Memory B cell (primary cell): ENCODE results near the gene MIA2.
A peak's percentile ranks its signal among the peaks of the same experiment; 100 is the strongest.
"Not testable (repeated sequence)": the region's sequence is repeated elsewhere in the genome, so short reads cannot be mapped to it uniquely, and the experiment has no call there.

Experiments
- ATAC-seq: fragments of 150-1000 bp; cut with Tn5 transposase; 2 replicates; pipeline ENCODE4 v1.10.0; 2021; ENCODE audit warnings: low read depth, mild to moderate bottlenecking, moderate library complexity
- DNase-seq, 2 donors: peaks; one replicate each; pipeline ENCODE4 v3.0.0; 2022; ENCODE audit warnings: low spot score in 2 of 2
- H3K27ac Mint-ChIP-seq: one replicate; pipeline ENCODE4 v1.8.0; 2022; ENCODE audit warnings: mild to moderate bottlenecking, moderate library complexity, mixed read lengths
- H3K27me3 Mint-ChIP-seq: one replicate; pipeline ENCODE4 v1.8.0; 2022; ENCODE audit warnings: mixed read lengths
- H3K36me3 Mint-ChIP-seq: one replicate; pipeline ENCODE4 v1.8.0; 2022; ENCODE audit warnings: mild to moderate bottlenecking, mixed read lengths
- H3K4me1 Mint-ChIP-seq: one replicate; pipeline ENCODE4 v1.8.0; 2022; ENCODE audit warnings: mixed read lengths
- H3K4me3 Mint-ChIP-seq: one replicate; pipeline ENCODE4 v1.8.0; 2022; ENCODE audit warnings: mild to moderate bottlenecking, moderate library complexity, mixed read lengths
- H3K9me3 Mint-ChIP-seq: one replicate; pipeline ENCODE4 v1.8.0; 2022; ENCODE audit warnings: mixed read lengths

Gene MIA2

DNA sequence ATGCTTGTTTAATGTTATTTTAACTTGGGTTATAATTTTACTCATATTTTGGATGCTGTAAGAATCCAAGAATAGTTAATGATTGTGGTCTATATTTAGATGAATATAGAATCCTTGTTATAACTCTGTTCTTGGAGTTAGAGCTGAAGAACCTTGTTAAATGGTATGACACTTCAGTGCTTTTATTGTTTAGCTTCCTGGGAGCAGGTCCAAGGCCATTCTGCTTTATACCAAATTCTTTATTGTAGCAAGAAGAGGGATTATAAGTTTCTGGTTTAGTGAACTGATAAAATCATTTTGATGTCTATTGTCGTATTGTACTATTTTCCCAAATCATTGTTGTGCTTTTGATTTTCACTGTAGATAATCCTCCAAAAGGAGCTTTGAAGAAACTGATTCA is 69.4 kb downstream of the MIA2 start:
- H3K36me3 Mint-ChIP-seq: peaks cover 25% of the 10 kb centered on the region
- H3K4me1 Mint-ChIP-seq: no peaks in the 10 kb centered on the region
- no peaks in the 10 kb centered on the region for H3K27me3 Mint-ChIP-seq
- DNase-seq (no peak), ATAC-seq (no peak)
- H3K9me3 Mint-ChIP-seq: no peaks in the 10 kb centered on the region
- no peak overlapping the region for H3K4me3 Mint-ChIP-seq
- H3K27ac Mint-ChIP-seq: no peak overlapping the region

DNA sequence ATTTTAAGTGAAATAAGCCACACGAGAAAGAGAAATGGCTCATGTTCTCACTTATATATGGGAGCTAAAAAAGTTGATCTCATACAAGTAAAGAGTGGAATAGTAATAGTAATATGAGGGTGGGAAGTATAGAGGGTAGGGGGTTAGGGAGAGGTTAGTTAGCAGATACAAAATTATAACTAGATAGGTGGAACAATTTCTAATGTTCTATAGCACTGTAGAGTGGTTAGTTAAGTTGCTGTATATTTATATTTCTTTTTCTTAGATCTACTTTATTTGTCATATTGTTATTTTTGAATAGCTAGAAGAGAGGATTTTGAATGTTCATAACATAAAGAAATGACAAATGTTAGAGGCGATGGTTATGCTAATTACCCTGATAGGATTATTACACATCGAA is 74.1 kb downstream of the MIA2 start:
- no peaks in the 10 kb centered on the region for H3K4me1 Mint-ChIP-seq
- no peak for ATAC-seq
- H3K27ac Mint-ChIP-seq: no peak overlapping the region
- no peaks in the 10 kb centered on the region for H3K27me3 Mint-ChIP-seq
- H3K9me3 Mint-ChIP-seq: no peaks in the 10 kb centered on the region
- no peak for DNase-seq
- peaks cover 26% of the 10 kb centered on the region for H3K36me3 Mint-ChIP-seq
- H3K4me3 Mint-ChIP-seq: no peak overlapping the region

DNA sequence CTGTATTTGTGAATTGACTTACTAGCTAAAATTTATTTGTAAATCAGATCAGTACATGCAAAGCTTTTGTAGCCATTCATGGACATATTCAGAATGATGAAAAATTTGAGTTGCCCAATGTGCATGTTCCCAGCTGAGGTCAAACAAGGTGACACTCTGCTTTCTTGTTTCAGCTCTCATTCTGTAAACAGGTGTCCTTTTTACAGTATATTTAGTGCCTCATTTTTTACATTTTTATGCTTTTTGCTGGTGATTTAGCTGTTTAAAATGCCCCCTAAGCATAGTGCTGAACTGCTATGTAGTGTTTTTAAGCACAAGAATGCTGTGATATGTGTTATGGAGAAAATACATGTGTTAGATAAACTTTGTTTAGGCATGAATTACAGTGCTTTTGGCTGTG is 76.3 kb downstream of the MIA2 start:
- Mint-ChIP-seq H3K4me3 (no peak overlapping the region), H3K4me1 (no peaks in the 10 kb centered on the region)
- no peak for ATAC-seq

DNA sequence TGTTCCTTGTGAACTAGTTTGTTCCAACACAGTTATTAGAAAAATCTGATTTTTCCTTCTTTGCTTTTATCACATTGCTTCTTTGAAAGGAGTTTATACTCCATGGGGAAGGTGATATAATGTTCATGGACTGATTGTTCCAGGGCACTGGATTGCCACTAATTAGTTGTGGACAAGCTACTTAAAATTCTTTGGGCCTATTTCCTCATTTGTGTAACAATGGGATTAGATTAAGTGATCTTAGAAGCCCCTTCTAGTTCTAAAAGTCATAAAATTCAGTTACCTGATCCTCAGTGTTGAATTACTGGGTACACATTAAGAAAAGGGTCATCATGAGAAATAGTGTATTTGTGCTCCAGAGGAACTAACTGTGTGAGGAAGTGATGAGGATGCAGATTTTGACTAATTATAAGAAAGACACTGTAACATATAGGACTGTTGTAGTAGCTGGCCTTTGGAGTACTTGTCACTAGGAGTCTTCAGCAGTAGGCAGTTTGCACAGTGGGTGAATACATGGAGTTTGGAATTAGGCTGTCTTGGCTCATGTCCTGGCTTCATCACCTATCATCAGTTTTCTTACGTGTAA is 82.2 kb downstream of the MIA2 start:
- H3K4me1 Mint-ChIP-seq: no peaks in the 10 kb centered on the region
- ATAC-seq: no peak
- peak overlapping the region; percentile 75 for H3K27ac Mint-ChIP-seq
- peaks cover 24% of the 10 kb centered on the region for H3K36me3 Mint-ChIP-seq
- DNase-seq: no peak
- no peaks in the 10 kb centered on the region for H3K27me3 Mint-ChIP-seq
- H3K9me3 Mint-ChIP-seq: no peaks in the 10 kb centered on the region
- H3K4me3 Mint-ChIP-seq: no peak overlapping the region

More for the DNA sequence above, 76.3 kb downstream of the MIA2 start:
- Mint-ChIP-seq H3K27ac (no peak overlapping the region), H3K36me3 (peaks cover 21% of the 10 kb centered on the region), H3K9me3 (no peaks in the 10 kb centered on the region), H3K27me3 (no peaks in the 10 kb centered on the region)
- no peak for DNase-seq

DNA sequence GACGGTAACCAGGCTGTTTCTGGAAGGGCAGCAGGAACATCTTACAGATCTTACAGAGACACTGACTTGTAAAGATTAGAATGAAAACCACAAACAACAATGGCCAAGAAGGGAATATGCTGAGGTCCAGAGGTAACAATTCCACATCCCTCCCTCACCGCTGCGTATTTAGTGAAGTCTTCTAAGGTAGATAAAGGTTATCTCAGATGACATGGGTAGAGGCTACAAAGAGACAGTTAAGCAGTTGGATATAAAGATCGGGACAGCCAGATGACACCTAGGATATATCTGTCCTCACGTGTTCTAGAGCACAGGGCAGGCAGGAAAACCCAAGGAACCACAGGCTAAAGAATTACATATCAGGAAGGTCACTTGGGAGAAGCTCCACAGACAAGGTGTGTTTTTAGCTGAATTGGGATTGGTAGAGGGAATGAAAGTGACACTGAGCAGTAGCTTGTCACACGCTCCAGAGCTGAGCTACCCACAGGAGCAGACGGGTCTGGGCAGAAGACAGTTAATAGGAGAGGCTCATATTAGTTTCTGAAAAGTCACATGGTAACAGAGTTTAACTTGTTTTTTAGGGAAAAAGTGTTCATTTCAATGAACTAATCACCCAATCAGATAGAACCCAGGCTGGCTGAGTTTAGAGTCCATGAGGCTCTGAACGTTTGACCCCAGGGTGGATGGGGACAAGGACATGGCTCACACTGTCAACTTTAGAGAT is 83.3 kb downstream of the MIA2 start:
- Mint-ChIP-seq H3K27ac (peak overlapping the region; percentile 75), H3K4me3 (no peak overlapping the region), H3K36me3 (peaks cover 24% of the 10 kb centered on the region), H3K4me1 (no peaks in the 10 kb centered on the region), H3K27me3 (no peaks in the 10 kb centered on the region), H3K9me3 (no peaks in the 10 kb centered on the region)
- DNase-seq (no peak), ATAC-seq (no peak)

DNA sequence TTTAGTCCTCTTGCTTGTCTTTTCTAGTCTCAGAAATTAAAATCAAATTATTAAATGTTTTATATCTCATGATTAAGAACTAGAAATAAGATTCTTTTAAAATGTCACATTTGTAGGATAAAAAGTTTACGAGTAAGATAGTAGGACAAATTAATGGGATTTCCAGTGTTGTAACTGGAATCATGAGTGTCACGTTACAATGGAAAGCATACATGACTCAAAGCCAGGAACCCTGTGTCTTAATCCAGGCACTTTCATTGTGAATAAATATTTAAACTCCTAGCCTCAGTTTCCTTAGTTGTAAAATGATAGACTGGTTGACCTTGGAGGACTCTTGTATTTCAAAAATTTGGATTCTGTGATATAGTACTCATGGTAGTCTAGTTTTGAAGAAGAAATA is 84.9 kb downstream of the MIA2 start:
- Mint-ChIP-seq H3K4me1 (no peaks in the 10 kb centered on the region), H3K36me3 (peaks cover 25% of the 10 kb centered on the region), H3K27me3 (no peaks in the 10 kb centered on the region), H3K4me3 (no peak overlapping the region), H3K9me3 (no peaks in the 10 kb centered on the region), H3K27ac (peak overlapping the region; percentile 73)
- ATAC-seq (no peak), DNase-seq (no peak)

DNA sequence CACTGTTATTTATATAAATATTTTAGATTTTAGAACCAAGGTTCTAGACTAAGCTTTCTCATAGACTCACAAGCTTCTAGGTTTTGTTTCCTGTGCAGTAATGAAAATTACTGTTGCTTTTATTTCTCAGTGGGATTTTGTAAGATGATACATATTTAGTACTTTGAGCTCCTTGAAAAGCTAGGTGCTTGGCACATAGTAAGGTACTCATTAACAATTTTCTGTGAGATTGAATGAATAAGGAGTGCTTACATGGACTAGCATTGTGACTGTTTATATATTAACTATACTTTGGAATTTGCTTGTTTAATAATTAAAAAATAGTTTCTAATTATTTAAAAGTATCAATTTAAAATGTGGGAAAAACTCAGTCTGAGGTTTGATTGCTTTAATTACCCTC is 85.7 kb downstream of the MIA2 start:
- Mint-ChIP-seq H3K9me3 (no peaks in the 10 kb centered on the region), H3K27ac (no peak overlapping the region), H3K4me3 (no peak overlapping the region), H3K36me3 (peaks cover 25% of the 10 kb centered on the region), H3K4me1 (no peaks in the 10 kb centered on the region), H3K27me3 (no peaks in the 10 kb centered on the region)
- DNase-seq (no peak), ATAC-seq (no peak)

DNA sequence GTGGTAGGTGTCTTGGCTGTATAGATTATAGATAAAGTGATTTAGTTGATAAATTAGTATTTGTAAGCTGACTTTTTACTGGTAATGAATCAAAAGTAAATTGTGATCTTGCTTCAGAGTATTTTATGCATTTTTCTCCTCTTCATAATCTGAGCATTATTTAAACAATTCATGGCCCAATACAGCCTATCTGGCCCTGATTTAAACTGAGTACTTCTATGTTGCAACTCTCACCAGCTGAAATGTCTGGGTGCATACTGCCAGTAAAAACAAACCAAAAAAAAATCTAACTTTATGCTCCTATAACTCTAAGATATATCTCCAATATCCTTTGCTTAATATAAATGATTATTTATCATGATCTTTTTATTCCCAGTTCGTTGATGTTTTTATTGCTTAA is 86.6 kb downstream of the MIA2 start:
- no peak for DNase-seq
- no peak for ATAC-seq
- Mint-ChIP-seq H3K4me3 (no peak overlapping the region), H3K4me1 (no peaks in the 10 kb centered on the region), H3K27me3 (no peaks in the 10 kb centered on the region), H3K9me3 (no peaks in the 10 kb centered on the region), H3K27ac (no peak overlapping the region), H3K36me3 (peaks cover 24% of the 10 kb centered on the region)

DNA sequence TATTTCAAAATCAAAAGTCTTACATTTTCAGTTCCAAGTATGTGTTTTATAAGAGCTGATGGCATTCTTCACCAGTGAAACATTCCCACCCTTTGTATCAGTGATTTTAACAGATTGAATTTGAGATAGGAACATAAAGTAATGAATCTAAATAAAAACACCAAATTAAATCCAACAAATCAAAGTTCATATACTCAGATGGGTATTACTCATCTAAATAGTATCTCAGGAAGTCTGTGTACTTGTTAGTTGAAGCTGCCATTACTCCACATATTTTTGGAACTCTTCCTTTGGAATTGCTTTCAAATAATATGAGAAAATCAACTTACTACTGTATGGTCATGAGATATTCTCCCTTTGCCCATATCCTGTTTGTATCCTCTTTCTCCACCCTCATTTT is 89.1 kb downstream of the MIA2 start:
- no peak for ATAC-seq
- no peak overlapping the region for H3K4me3 Mint-ChIP-seq
- peak overlapping the region; percentile 26 for H3K27ac Mint-ChIP-seq
- H3K27me3 Mint-ChIP-seq: no peaks in the 10 kb centered on the region
- DNase-seq: no peak
- peaks cover 3% of the 10 kb centered on the region for H3K4me1 Mint-ChIP-seq
- peaks cover 2% of the 10 kb centered on the region for H3K9me3 Mint-ChIP-seq
- peaks cover 22% of the 10 kb centered on the region for H3K36me3 Mint-ChIP-seq

DNA sequence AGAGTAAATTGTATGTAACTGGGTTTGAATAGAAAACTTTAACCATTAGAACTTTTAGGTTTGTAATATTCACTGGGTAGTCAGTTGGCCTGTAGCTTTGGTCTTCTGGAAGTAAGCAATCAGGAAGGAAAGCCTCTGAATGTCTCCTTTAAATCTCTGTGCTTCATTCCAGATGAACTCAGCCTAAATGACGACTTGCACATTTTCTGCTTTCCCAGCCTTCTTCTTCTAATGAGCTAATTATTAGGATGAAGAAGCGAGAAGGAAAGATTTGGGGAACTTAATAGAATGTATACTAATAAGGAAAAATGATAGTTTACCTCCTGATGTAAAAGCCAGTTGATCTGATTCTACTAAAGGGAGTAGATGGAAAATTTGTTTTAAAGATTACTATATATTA is 90.4 kb downstream of the MIA2 start:
- Mint-ChIP-seq H3K27me3 (no peaks in the 10 kb centered on the region), H3K4me3 (no peak overlapping the region), H3K36me3 (peaks cover 30% of the 10 kb centered on the region), H3K9me3 (peaks cover 2% of the 10 kb centered on the region), H3K4me1 (peaks cover 5% of the 10 kb centered on the region), H3K27ac (peak overlapping the region; percentile 26)
- DNase-seq (no peak), ATAC-seq (no peak)

DNA sequence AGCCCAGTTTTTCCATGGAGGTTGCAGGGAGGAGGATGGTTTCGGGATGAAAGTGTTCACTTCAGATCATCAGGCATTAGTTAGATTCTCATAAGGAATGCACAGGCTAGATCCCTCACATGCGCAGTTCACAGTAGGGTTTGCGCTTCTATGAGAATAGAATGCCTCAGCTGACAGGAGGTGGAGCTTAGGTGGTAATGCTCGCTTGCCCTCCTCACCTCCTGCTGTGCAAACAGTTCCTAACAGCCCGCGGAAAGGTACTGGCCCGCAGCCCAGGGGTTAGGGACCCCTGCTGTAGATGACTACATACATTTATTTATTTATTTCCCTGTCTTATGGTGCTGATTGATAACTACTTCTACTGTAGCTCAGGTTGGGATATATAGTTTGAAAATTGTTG is 105.3 kb downstream of the MIA2 start:
- H3K27ac Mint-ChIP-seq: no peak overlapping the region
- H3K27me3 Mint-ChIP-seq: no peaks in the 10 kb centered on the region
- H3K4me1 Mint-ChIP-seq: no peaks in the 10 kb centered on the region
- DNase-seq (no peak), ATAC-seq (no peak)
- H3K9me3 Mint-ChIP-seq: peaks cover 3% of the 10 kb centered on the region
- H3K4me3 Mint-ChIP-seq: no peak overlapping the region
- H3K36me3 Mint-ChIP-seq: peaks cover 23% of the 10 kb centered on the region

DNA sequence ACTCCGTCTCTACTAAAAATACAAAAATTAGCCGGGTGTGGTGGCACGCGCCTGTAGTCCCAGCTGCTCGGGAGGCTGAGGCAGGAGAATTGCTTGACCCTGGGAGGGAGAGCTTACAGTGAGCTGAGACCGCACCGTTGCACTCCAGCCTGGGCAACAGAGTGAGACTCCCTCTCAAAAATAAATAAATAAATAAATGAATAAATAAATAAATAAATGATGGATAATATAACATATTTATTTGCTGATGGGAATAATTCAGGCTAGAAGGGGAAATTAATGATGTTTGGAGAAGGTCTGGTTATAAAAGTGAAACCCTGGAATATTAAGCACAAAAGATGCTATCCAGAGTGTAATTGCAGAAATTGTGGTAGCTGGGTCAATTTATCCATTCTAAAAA is 107.4 kb downstream of the MIA2 start:
- H3K27me3 Mint-ChIP-seq, H3K27ac Mint-ChIP-seq, DNase-seq, H3K4me1 Mint-ChIP-seq, H3K9me3 Mint-ChIP-seq, H3K4me3 Mint-ChIP-seq, ATAC-seq: not testable (repeated sequence)
- H3K36me3 Mint-ChIP-seq: peaks cover 27% of the 10 kb centered on the region

DNA sequence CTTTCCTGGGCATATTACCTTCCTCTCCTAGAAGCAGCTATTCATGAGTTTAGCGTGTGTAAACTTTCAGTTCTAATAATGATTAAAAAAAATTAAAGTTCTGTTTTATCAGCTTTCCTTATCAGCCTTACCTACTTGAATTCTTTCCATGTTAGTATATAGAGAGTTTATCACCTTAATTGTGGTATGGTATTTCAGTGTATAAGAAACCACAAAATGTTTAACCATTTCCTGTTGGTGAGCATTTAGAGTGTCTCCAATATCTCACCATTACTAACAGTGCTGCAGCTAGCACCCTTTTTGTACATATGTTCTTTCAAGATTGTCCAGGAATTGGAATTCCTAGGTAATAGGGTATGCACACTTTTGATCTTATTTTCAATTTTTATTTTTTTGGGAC is 109.1 kb downstream of the MIA2 start:
- Mint-ChIP-seq H3K27ac (no peak overlapping the region), H3K4me3 (no peak overlapping the region), H3K9me3 (peaks cover 3% of the 10 kb centered on the region), H3K4me1 (no peaks in the 10 kb centered on the region), H3K27me3 (no peaks in the 10 kb centered on the region), H3K36me3 (peaks cover 30% of the 10 kb centered on the region)
- DNase-seq (no peak), ATAC-seq (no peak)

DNA sequence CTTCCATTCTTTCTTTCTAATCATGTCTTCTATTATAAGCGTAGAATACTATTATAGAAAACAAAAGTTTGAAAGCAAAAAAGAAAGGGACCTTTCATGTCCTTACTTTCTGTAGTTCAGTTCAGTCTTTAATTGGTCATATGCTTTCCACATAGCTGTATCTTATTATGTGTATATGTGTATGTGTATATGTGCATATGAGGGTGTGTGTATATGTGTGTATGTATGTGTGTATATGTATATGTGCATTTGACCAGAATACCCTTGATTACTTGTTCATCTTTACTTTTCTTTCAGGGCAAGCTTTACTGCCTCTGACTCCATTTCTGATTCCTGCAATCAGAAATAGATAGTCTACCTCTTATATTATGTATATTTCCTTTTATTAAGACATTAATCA is 109.9 kb downstream of the MIA2 start:
- peaks cover 29% of the 10 kb centered on the region for H3K36me3 Mint-ChIP-seq
- H3K9me3 Mint-ChIP-seq: peaks cover 3% of the 10 kb centered on the region
- H3K4me1 Mint-ChIP-seq: no peaks in the 10 kb centered on the region
- no peaks in the 10 kb centered on the region for H3K27me3 Mint-ChIP-seq
- no peak overlapping the region for H3K4me3 Mint-ChIP-seq
- ATAC-seq (no peak), DNase-seq (no peak)
- no peak overlapping the region for H3K27ac Mint-ChIP-seq

DNA sequence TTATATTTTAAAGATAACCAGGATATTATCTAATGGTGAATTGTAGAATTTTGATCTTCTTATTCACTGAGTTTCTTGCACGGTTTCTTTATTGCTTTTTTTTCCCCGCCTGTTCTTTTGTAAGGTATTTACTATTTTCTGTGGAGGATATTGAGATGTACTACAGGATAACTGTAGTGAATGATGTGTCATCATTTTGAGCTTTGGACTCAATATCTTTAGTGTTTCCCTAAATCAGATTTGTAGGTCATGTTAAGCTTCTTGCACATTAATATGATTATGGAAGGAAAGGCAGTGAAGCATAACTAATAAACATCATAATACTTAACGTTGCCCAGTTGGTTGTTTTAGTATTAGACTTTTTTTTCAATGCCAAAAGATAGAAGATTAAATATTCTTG is 117.2 kb downstream of the MIA2 start:
- no peak for DNase-seq
- no peak overlapping the region for H3K4me3 Mint-ChIP-seq
- peaks cover 4% of the 10 kb centered on the region for H3K9me3 Mint-ChIP-seq
- ATAC-seq: no peak
- H3K27ac Mint-ChIP-seq: no peak overlapping the region
- H3K27me3 Mint-ChIP-seq: no peaks in the 10 kb centered on the region
- H3K4me1 Mint-ChIP-seq: no peaks in the 10 kb centered on the region
- H3K36me3 Mint-ChIP-seq: peaks cover 47% of the 10 kb centered on the region
